GM19438 (cell line): Measurements from ENCODE around the gene LRRC57.
"Not testable (repeated sequence)": the region's sequence is repeated elsewhere in the genome, so short reads cannot be mapped to it uniquely, and the experiment has no call there.

Experiments
- ATAC-seq: cut with Tn5 transposase; IDR thresholded peaks from one replicate; pipeline ENCODE4 v1.9.1; 2021; ENCODE audit warnings: low read depth; ENCODE audit not compliant: unreplicated experiment

The LRRC57 gene

GRCh38 chr15:42548249-42549031 lies at the start of gene LRRC57, which contains the start of gene HAUS2:
LRRC57 (minus strand) TSS chr15:42548793; CDS start chr15:42548434, 359 bp downstream.
HAUS2 (plus strand) TSS chr15:42548838; CDS start chr15:42548873, 35 bp downstream.
- ATAC-seq, result peak; percentile 74

- no peak for ATAC-seq
These were observed 47.1 kb upstream of the LRRC57 start for GRCh38 chr15:42595626-42596240.

GRCh38 chr15:42594095-42594494 lies 45.5 kb upstream of the LRRC57 start:
- ATAC-seq, result no peak

GRCh38 chr15:42593143-42593542 lies 44.5 kb upstream of the LRRC57 start:
- ATAC-seq, result no peak

- ATAC-seq, result no peak
These were observed 44.1 kb upstream of the LRRC57 start for GRCh38 chr15:42592716-42593115.

GRCh38 chr15:42591238-42591934 lies 42.8 kb upstream of the LRRC57 start:
- no peak for ATAC-seq

- ATAC-seq, result no peak
These were observed 42.1 kb upstream of the LRRC57 start for GRCh38 chr15:42590619-42591237.

GRCh38 chr15:42584031-42584765 lies 35.6 kb upstream of the LRRC57 start:
- ATAC-seq, result no peak

GRCh38 chr15:42582569-42583375 lies 34.2 kb upstream of the LRRC57 start:
- no peak for ATAC-seq

GRCh38 chr15:42581272-42581730 lies 32.7 kb upstream of the LRRC57 start:
- peak; percentile 82 for ATAC-seq

GRCh38 chr15:42578984-42579537 lies 30.5 kb upstream of the LRRC57 start:
- no peak for ATAC-seq

GRCh38 chr15:42577514-42578031 lies 29.0 kb upstream of the LRRC57 start:
- ATAC-seq, result no peak

- no peak for ATAC-seq
These were observed 28.2 kb upstream of the LRRC57 start for GRCh38 chr15:42576776-42577175.

- no peak for ATAC-seq
These were observed 27.5 kb upstream of the LRRC57 start for GRCh38 chr15:42576040-42576594.

- ATAC-seq, result peak; percentile 91
These were observed 26.8 kb upstream of the LRRC57 start, which contains the start of gene STARD9 for GRCh38 chr15:42575188-42576039. STARD9 (plus strand) TSS chr15:42575606; CDS start chr15:42575716, 110 bp downstream.

- no peak for ATAC-seq
These were observed 10.1 kb upstream of the LRRC57 start for GRCh38 chr15:42558739-42559138.

- ATAC-seq, result not testable (repeated sequence)
These were observed 8.1 kb upstream of the LRRC57 start for GRCh38 chr15:42556550-42557207.
